Caco-2 (cell line): Measurements from ENCODE around the gene UBQLN4. TPM values are rescaled to one million over a fixed set of nuclear protein-coding genes. Genes with fewer than 3 reads are reported as not detected.

ENCODE experiments used
- BruUV-seq: library from RNA; stranded (reverse); fragments of 400-500 nt; replicated peaks from 2 replicates; lab custom pipeline; 2021; lab: Mats Ljungman, UMichigan
- CTCF ChIA-PET: fragments of 300-600 bp; sonication (Branson Sonifier 250); formaldehyde crosslinking; loops from one replicate; lab custom pipeline; 2022; ENCODE audit warnings: antibody characterized with exemption; lab: Charles Lee
- POLR2A ChIA-PET: fragments of 300-600 bp; sonication (Branson Sonifier 250); formaldehyde crosslinking; loops from one replicate; lab custom pipeline; 2022; ENCODE audit warnings: antibody characterized with exemption; lab: Charles Lee
- DNase-seq, 2 experiments: peaks; one replicate each; pipeline versions ENCODE4 v3.0.0 to v3.0.0-alpha.2; 2020 to 2022
- H3K27me3 ChIP-seq: replicated peaks from 2 replicates; pipeline ENCODE4 v1.6.0; 2011; ENCODE audit warnings: low read length; ENCODE audit not compliant: control insufficient read depth, insufficient read depth
- H3K36me3 ChIP-seq: 2 replicates; pipeline ENCODE4 v1.5.1; 2011; ENCODE audit warnings: low read length; ENCODE audit not compliant: control insufficient read depth, insufficient read depth
- H3K4me1 ChIP-seq: fragments of 250-450 bp; sonication (Bioruptor Pico); 2 replicates; pipeline ENCODE4 v1.5.1; 2020; ENCODE audit warnings: mild to moderate bottlenecking
- H3K4me3 ChIP-seq: 2 replicates; pipeline ENCODE4 v1.5.1; 2011; ENCODE audit warnings: low read depth, mild to moderate bottlenecking, control low read depth, low read length
- H3K9me3 ChIP-seq: fragments of 250-450 bp; sonication (Bioruptor Pico); 2 replicates; pipeline ENCODE4 v1.5.1; 2020; ENCODE audit warnings: mild to moderate bottlenecking, moderate library complexity
- H3K27ac Mint-ChIP-seq: one replicate; pipeline ENCODE4 v1.8.0; 2022; ENCODE audit warnings: mixed read lengths; ENCODE audit not compliant: unreplicated experiment
- H3K27me3 Mint-ChIP-seq: one replicate; pipeline ENCODE4 v1.8.0; 2022; ENCODE audit warnings: mixed read lengths; ENCODE audit not compliant: insufficient read depth, unreplicated experiment
- H3K36me3 Mint-ChIP-seq: one replicate; pipeline ENCODE4 v1.8.0; 2022; ENCODE audit warnings: mild to moderate bottlenecking, mixed read lengths; ENCODE audit not compliant: insufficient read depth, unreplicated experiment
- H3K4me1 Mint-ChIP-seq: one replicate; pipeline ENCODE4 v1.8.0; 2022; ENCODE audit warnings: low read depth, mixed read lengths; ENCODE audit not compliant: unreplicated experiment
- H3K4me3 Mint-ChIP-seq: one replicate; pipeline ENCODE4 v1.8.0; 2022; ENCODE audit warnings: mild to moderate bottlenecking, moderate library complexity, mixed read lengths; ENCODE audit not compliant: unreplicated experiment
- H3K9me3 Mint-ChIP-seq: one replicate; pipeline ENCODE4 v1.8.0; 2022; ENCODE audit warnings: mixed read lengths; ENCODE audit not compliant: unreplicated experiment
- intact Hi-C: fragments of 100-400 bp; cut with micrococcal nuclease; formaldehyde crosslinking; loops from one replicate; pipeline ENCODE4 v1.10.0; 2022; ENCODE audit not compliant: unreplicated experiment
- total RNA-seq: library from RNA; stranded (reverse); gene quantifications from 2 replicates; pipeline ENCODE4 v1.2.3, GENCODE V29; 2022
- TF ChIP-seq, protein P1 (sequence below), 2 experiments: fragments of 200-600 bp in 1 of 2; IDR thresholded peaks; 1 replicate in 1 of 2; 2 replicates in 1 of 2; pipeline versions ENCODE4 v1.5.1 to v1.8.0; 2011 to 2022; ENCODE audit warnings: antibody characterized with exemption in 1 of 2, control low read depth in 1 of 2, inconsistent platforms in 1 of 2, low read depth in 1 of 2, low read length in 1 of 2, mild to moderate bottlenecking in 1 of 2, moderate library complexity in 1 of 2; ENCODE audit not compliant: insufficient read depth in 1 of 2, severe bottlenecking in 1 of 2, unreplicated experiment in 1 of 2

UBQLN4 gene
- total RNA-seq, 1 experiment from 2014 or later = 60.9 TPM

DNA sequence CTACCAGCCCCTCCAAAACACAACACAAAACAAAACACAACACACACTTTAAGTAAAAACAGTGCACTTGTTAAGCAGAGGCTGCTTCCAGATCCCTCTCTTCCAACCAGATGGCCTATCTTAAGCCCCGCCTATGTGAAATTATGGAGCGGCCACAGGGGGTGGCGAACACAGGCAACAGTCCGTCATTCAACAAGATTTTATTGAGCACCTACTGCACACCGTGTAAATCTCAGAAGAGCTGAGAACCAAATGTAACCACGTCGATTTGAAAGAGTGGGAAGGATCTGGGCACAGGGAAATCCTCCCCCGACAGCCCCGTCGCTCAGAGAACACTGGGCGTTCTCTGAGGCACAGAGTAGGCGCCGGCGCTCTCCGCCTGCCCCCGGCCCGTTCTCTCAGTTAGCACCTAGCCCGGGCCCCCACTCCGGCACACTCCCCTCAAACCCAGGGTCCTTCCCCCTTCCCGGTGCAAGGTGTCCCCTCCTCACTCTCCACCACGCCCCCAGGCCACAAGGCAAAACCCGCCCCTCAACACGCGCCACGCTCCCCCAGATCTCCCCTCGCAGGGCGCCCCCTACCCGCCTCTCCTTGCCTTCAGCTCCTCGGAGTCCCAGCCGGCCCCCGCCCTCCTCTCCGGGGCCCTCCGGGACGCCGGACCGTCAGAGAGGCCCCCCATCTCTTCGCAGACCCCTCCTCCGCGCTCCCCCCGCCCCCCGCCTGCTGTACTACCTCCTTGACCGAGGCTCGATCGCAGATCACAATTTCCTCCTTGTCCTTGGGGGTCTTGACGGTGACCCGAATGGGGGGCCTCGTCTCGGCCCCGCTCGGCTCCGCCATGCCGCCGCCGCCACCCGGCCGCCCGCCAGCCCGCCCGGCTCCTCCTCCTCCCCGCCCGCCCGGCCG, 483 bp downstream of the UBQLN4 start:
- peak; percentile 81 to 85 for DNase-seq
- peak overlapping the region; percentile 96 for H3K4me3 ChIP-seq
- CTCF ChIA-PET = interaction anchor here (0.6 to 1.4 kb wide), 7 partner anchors 10 to 430 kb away, joined by 3 to 4 read pairs (median 3); no protein-coding TSS in a partner anchor
- peak overlapping the region; percentile 87 for H3K27ac Mint-ChIP-seq
- TSS peak; percentile 22 for BruUV-seq
- no peaks in the 10 kb centered on the region for H3K27me3 Mint-ChIP-seq
- intact Hi-C loops = loop anchor here (1.0 kb wide), 1 partner anchor 115 kb away; no protein-coding TSS in a partner anchor
- TF ChIP-seq, protein P1, sequence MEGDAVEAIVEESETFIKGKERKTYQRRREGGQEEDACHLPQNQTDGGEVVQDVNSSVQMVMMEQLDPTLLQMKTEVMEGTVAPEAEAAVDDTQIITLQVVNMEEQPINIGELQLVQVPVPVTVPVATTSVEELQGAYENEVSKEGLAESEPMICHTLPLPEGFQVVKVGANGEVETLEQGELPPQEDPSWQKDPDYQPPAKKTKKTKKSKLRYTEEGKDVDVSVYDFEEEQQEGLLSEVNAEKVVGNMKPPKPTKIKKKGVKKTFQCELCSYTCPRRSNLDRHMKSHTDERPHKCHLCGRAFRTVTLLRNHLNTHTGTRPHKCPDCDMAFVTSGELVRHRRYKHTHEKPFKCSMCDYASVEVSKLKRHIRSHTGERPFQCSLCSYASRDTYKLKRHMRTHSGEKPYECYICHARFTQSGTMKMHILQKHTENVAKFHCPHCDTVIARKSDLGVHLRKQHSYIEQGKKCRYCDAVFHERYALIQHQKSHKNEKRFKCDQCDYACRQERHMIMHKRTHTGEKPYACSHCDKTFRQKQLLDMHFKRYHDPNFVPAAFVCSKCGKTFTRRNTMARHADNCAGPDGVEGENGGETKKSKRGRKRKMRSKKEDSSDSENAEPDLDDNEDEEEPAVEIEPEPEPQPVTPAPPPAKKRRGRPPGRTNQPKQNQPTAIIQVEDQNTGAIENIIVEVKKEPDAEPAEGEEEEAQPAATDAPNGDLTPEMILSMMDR (IDR thresholded peaks at IDR 0.05; ENCODE audit: insufficient read depth in 1 of 2, low read depth in 1 of 2, low read length in 1 of 2, severe bottlenecking in 1 of 2, unreplicated experiment in 1 of 2) = peak; percentile 22 to 68
- no peaks in the 10 kb centered on the region for H3K9me3 Mint-ChIP-seq
- H3K9me3 ChIP-seq = no peaks in the 10 kb centered on the region
- POLR2A ChIA-PET = interaction anchor here (0.5 to 1.0 kb wide), 2 partner anchors 13 to 45 kb away, joined by 3 to 5 read pairs; no protein-coding TSS in a partner anchor
- peak overlapping the region; percentile 98 for H3K4me3 Mint-ChIP-seq
- H3K4me1 ChIP-seq = peaks cover 14% of the 10 kb centered on the region
- no peaks in the 10 kb centered on the region; the same call in 1 of the 2 replicates for H3K36me3 ChIP-seq
- no peaks in the 10 kb centered on the region for H3K4me1 Mint-ChIP-seq
- no peaks in the 10 kb centered on the region for H3K27me3 ChIP-seq
- peaks cover 52% of the 10 kb centered on the region for H3K36me3 Mint-ChIP-seq

DNA sequence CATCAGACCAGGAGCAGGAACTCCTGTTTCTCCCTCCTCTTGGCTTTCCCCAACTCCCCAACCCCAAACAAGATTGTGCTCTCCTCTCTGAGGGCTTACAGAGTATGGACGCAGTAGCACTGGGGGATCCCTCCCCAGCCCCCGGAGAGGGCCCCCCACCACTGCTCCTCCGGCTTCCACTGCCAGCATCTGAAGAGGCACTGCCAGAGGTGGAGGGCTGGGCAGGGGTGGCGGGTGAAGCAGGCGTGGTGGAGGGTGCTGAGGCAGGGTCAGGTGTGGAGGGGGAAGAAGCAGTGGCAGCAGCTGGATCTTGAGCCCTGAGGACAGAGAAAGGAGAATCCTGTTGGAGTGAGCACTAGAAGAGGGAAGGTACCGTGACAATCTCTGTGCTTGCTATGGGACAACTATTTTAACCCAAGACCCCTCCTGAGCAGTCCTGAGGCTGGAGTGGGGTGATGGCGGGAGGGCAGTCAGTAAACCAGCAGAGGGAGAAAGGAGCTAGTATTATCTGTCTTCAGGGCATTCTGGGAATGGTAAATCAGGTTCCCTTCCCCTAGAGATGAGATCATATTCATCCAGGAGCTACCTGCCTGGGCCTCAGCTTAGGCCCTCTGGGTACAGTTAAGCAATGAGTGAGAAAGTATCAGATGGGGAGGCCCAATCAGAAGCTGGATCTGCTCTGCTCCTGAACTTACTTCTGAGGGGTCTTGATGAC, 2.4 kb downstream of the UBQLN4 start:
- H3K36me3 Mint-ChIP-seq = peaks cover 48% of the 10 kb centered on the region
- no peak overlapping the region for H3K27ac Mint-ChIP-seq
- H3K4me1 Mint-ChIP-seq = no peaks in the 10 kb centered on the region
- H3K4me3 Mint-ChIP-seq = no peak overlapping the region
- no peaks in the 10 kb centered on the region for H3K27me3 ChIP-seq
- H3K36me3 ChIP-seq = no peaks in the 10 kb centered on the region; the same call in 1 of the 2 replicates
- TF ChIP-seq, protein P1 (IDR thresholded peaks at IDR 0.05; ENCODE audit: insufficient read depth in 1 of 2, low read depth in 1 of 2, low read length in 1 of 2, severe bottlenecking in 1 of 2, unreplicated experiment in 1 of 2) = no peak
- H3K4me3 ChIP-seq = no peak overlapping the region
- peaks cover 14% of the 10 kb centered on the region for H3K4me1 ChIP-seq
- BruUV-seq = no TSS peak
- ChIA-PET CTCF (interaction anchor here (1.1 to 1.2 kb wide), 2 partner anchors 15 to 32 kb away, joined by 3 read pairs; no protein-coding TSS in a partner anchor), POLR2A (no interaction called here)
- H3K9me3 ChIP-seq = no peaks in the 10 kb centered on the region
- H3K9me3 Mint-ChIP-seq = no peaks in the 10 kb centered on the region
- DNase-seq = no peak
- intact Hi-C loops = no loop called here
- no peaks in the 10 kb centered on the region for H3K27me3 Mint-ChIP-seq

DNA sequence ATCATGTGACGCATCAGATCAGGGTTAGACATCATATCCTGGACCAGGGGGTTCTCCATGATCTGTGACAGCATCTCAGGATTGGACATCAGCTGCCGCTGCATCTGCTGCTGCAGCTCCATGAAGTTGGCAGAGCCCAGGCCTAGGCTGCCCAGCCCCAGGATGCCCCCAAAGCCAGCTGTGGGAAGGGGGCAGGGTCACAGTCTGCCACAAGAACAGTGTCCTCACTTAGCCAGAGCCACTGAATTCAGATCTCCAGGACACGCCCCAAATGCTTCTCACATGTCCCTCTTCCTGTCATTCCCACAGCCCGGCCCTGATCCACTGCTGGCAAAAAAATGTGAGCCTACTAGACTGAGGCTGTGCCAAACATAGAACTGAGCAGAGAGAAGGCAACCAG, 3.2 kb downstream of the UBQLN4 start:
- POLR2A ChIA-PET = no interaction called here
- H3K4me3 ChIP-seq = no peak overlapping the region
- Mint-ChIP-seq H3K27me3 (no peaks in the 10 kb centered on the region), H3K9me3 (no peaks in the 10 kb centered on the region), H3K4me1 (no peaks in the 10 kb centered on the region), H3K4me3 (no peak overlapping the region), H3K27ac (no peak overlapping the region), H3K36me3 (peaks cover 50% of the 10 kb centered on the region)
- BruUV-seq = no TSS peak
- no peak for DNase-seq
- peaks cover 9% of the 10 kb centered on the region; the same call in 1 of the 2 replicates for H3K4me1 ChIP-seq
- CTCF ChIA-PET = no interaction called here
- no peaks in the 10 kb centered on the region; the same call in 1 of the 2 replicates for H3K36me3 ChIP-seq
- no peaks in the 10 kb centered on the region for H3K9me3 ChIP-seq
- H3K27me3 ChIP-seq = no peaks in the 10 kb centered on the region
- intact Hi-C loops = no loop called here
- TF ChIP-seq, protein P1 (IDR thresholded peaks at IDR 0.05; ENCODE audit: insufficient read depth in 1 of 2, low read depth in 1 of 2, low read length in 1 of 2, severe bottlenecking in 1 of 2, unreplicated experiment in 1 of 2) = no peak
